Erythroblast (primary cell): ENCODE measurements around the gene COPS3.

Experiments
- GATA1 ChIP-seq: IDR thresholded peaks from 2 replicates; pipeline ENCODE4 v1.6.1; 2011; ENCODE audit warnings: low read depth, mild to moderate bottlenecking, control low read depth, low read length, moderate library complexity
- POLR2A ChIP-seq: IDR thresholded peaks from 2 replicates; pipeline ENCODE4 v1.6.1; 2011; ENCODE audit warnings: mild to moderate bottlenecking, low read length

DNA sequence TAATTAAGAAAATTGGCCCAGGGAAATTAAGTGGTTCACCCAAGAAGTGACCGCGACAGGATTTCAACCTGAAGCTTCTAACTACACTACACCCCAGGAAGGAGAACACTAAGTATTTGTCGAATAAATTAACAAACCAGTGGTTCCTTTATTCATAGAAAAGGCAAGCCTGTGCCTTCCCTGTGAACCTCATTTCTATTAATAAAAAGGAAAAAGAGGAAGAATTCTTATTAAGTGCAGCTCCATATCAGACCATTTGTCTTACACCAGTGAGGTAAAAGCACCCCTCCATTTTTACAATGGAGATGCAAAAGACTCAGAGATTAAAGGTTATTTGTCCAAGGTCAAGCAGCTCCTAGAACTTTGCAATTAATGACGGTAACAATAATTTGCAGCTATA lies 1.7 kb downstream of the COPS3 start:
- TF ChIP-seq POLR2A (no peak), GATA1 (no peak)
